ENCODE results near the gene DNAJC13.

Gene DNAJC13

DNA sequence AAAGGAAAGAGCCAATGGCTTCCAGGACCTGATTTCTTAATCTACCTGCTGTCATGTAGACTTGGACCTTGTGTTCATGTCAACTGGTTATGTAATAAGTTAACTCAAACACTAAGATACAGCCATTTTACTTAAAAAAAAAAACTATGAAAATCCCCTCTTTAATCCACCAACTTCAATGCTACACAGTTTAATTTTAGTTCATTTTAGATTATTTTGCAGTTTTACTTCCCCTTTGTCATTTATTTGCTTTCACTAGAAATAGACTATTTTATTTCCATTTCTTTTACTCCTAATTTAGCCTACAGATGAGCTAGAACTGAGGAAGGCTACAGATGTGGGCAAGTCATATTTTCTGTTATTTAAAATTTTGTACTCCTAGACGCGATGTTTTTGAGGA lies 10.7 kb upstream of the DNAJC13 start:
- no peaks in the 10 kb centered on the region for H3K9me3 ChIP-seq (ENCODE audit: control insufficient read depth, insufficient read depth, low read length)
- peaks cover 39% of the 10 kb centered on the region for H3K4me1 ChIP-seq (ENCODE audit: control insufficient read depth, low read length)
- TF ChIP-seq, protein P1, sequence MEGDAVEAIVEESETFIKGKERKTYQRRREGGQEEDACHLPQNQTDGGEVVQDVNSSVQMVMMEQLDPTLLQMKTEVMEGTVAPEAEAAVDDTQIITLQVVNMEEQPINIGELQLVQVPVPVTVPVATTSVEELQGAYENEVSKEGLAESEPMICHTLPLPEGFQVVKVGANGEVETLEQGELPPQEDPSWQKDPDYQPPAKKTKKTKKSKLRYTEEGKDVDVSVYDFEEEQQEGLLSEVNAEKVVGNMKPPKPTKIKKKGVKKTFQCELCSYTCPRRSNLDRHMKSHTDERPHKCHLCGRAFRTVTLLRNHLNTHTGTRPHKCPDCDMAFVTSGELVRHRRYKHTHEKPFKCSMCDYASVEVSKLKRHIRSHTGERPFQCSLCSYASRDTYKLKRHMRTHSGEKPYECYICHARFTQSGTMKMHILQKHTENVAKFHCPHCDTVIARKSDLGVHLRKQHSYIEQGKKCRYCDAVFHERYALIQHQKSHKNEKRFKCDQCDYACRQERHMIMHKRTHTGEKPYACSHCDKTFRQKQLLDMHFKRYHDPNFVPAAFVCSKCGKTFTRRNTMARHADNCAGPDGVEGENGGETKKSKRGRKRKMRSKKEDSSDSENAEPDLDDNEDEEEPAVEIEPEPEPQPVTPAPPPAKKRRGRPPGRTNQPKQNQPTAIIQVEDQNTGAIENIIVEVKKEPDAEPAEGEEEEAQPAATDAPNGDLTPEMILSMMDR (IDR thresholded peaks at IDR 0.05; ENCODE audit: low read depth, low read length, poor library complexity, severe bottlenecking): no peak
- TF ChIP-seq EZH2phosphoT487 (IDR thresholded peaks at IDR 0.05; ENCODE audit: borderline replicate concordance, low read length): no peak
- peaks cover 17% of the 10 kb centered on the region for H3F3A ChIP-seq (ENCODE audit: control insufficient read depth, insufficient read depth)
- H3K27ac ChIP-seq (ENCODE audit: low read depth, low read length): peak overlapping the region; percentile 37
- peak overlapping the region; percentile 21 for H3K4me3 ChIP-seq (ENCODE audit: low read length)
- no peaks in the 10 kb centered on the region for H3K27me3 ChIP-seq (ENCODE audit: control insufficient read depth, low read length)
- peak overlapping the region; percentile 53 for H3K4me2 ChIP-seq (ENCODE audit: low read length)
- no peaks in the 10 kb centered on the region for H3K9me2 ChIP-seq (replicated peaks; ENCODE audit: control insufficient read depth, low read length)
- H3K79me2 ChIP-seq (ENCODE audit: control insufficient read depth, low read length): no peaks in the 10 kb centered on the region
- no peaks in the 10 kb centered on the region for H3K36me3 ChIP-seq (ENCODE audit: control insufficient read depth, low read length)
- no peaks in the 10 kb centered on the region for H4K20me1 ChIP-seq (ENCODE audit: control insufficient read depth, insufficient read depth, low read depth, low read length)

DNA sequence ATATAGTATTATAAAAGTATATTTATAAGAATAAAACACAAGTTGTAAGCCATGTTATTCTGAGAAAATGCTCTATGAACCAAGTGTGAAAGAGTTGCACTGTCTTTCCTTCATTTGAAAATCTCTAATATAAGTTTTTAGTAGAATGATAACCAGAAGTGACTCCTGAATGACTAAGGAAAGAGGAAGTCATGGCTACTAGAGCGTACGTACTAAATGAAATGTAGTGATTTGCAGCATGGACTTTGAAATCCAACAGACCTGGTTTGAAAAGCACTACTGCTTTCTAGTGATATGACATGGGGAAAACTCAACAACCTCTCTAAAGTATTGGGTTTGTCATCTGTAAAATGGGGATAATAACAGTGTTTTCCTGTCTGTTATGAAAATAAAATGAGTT lies 10.3 kb upstream of the DNAJC13 start:
- H3K9me3 ChIP-seq (ENCODE audit: control insufficient read depth, insufficient read depth, low read length): no peaks in the 10 kb centered on the region
- H3K4me3 ChIP-seq (ENCODE audit: low read length): peak overlapping the region; percentile 30
- H3K4me1 ChIP-seq (ENCODE audit: control insufficient read depth, low read length): peaks cover 39% of the 10 kb centered on the region
- no peaks in the 10 kb centered on the region for H3K9me2 ChIP-seq (replicated peaks; ENCODE audit: control insufficient read depth, low read length)
- H3K36me3 ChIP-seq (ENCODE audit: control insufficient read depth, low read length): no peaks in the 10 kb centered on the region
- no peaks in the 10 kb centered on the region for H4K20me1 ChIP-seq (ENCODE audit: control insufficient read depth, insufficient read depth, low read depth, low read length)
- peak overlapping the region; percentile 53 for H3K4me2 ChIP-seq (ENCODE audit: low read length)
- no peaks in the 10 kb centered on the region for H3K79me2 ChIP-seq (ENCODE audit: control insufficient read depth, low read length)
- H3K27me3 ChIP-seq (ENCODE audit: control insufficient read depth, low read length): no peaks in the 10 kb centered on the region
- peaks cover 17% of the 10 kb centered on the region for H3F3A ChIP-seq (ENCODE audit: control insufficient read depth, insufficient read depth)
- TF ChIP-seq EZH2phosphoT487 (IDR thresholded peaks at IDR 0.05; ENCODE audit: borderline replicate concordance, low read length): no peak
- TF ChIP-seq, protein P1 (IDR thresholded peaks at IDR 0.05; ENCODE audit: low read depth, low read length, poor library complexity, severe bottlenecking): no peak
- peak overlapping the region; percentile 37 for H3K27ac ChIP-seq (ENCODE audit: low read depth, low read length)

DNA sequence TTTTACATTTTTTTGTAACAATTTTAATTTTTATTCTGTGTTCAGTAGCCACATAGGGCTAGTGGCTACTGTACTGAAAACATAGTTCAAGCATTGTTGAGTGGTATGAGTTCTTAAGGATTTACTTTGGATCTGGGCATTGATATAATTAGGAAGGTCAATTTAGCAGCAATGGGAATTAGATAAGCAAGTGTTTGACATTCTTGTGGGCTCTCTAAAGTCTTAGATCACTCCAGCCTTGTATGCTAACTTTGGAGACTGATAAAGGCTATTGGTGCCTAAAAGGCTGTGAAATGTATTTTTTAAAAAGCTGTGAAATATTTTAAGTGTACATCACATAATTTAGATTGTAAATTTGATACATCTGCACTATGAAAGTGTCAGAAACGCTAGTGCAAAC lies 2.5 kb upstream of the DNAJC13 start:
- Histone ChIP-seq H3K79me2 (ENCODE audit: control insufficient read depth, low read length) (peaks cover 23% of the 10 kb centered on the region), H4K20me1 (ENCODE audit: control insufficient read depth, insufficient read depth, low read depth, low read length) (no peaks in the 10 kb centered on the region), H3K4me3 (ENCODE audit: low read length) (no peak overlapping the region), H3K4me1 (ENCODE audit: control insufficient read depth, low read length) (peaks cover 18% of the 10 kb centered on the region), H3K27ac (ENCODE audit: low read depth, low read length) (no peak overlapping the region), H3K9me2 (replicated peaks; ENCODE audit: control insufficient read depth, low read length) (no peaks in the 10 kb centered on the region), H3K4me2 (ENCODE audit: low read length) (no peak overlapping the region), H3F3A (ENCODE audit: control insufficient read depth, insufficient read depth) (no peaks in the 10 kb centered on the region), H3K9me3 (ENCODE audit: control insufficient read depth, insufficient read depth, low read length) (no peaks in the 10 kb centered on the region), H3K27me3 (ENCODE audit: control insufficient read depth, low read length) (no peaks in the 10 kb centered on the region), H3K36me3 (ENCODE audit: control insufficient read depth, low read length) (peaks cover 4% of the 10 kb centered on the region; the same call in 1 of the 2 replicates)
- TF ChIP-seq EZH2phosphoT487 (IDR thresholded peaks at IDR 0.05; ENCODE audit: borderline replicate concordance, low read length): no peak
- TF ChIP-seq, protein P1 (IDR thresholded peaks at IDR 0.05; ENCODE audit: low read depth, low read length, poor library complexity, severe bottlenecking): no peak
